Coronary artery (tissue), 2 donors: Measurements from ENCODE around the gene NCOA1.

ENCODE experiments used
- DNase-seq: peaks from one replicate; pipeline ENCODE4 v3.0.0-alpha.2; 2017; ENCODE audit warnings: low spot score
- H3K27ac ChIP-seq, 2 donors: fragments of 200-600 bp; sonication (generic); one replicate each; pipeline ENCODE4 v1.5.1; 2016 to 2019
- H3K4me3 ChIP-seq: fragments of 200-600 bp; sonication (generic); 2 replicates; pipeline ENCODE4 v1.5.1; 2016; ENCODE audit warnings: mild to moderate bottlenecking, moderate library complexity
- TF ChIP-seq, protein P1 (sequence below): fragments of 200-600 bp; sonication (generic); IDR thresholded peaks from one replicate; pipeline ENCODE4 v1.5.1; 2019; ENCODE audit warnings: antibody characterized with exemption

Gene NCOA1

DNA sequence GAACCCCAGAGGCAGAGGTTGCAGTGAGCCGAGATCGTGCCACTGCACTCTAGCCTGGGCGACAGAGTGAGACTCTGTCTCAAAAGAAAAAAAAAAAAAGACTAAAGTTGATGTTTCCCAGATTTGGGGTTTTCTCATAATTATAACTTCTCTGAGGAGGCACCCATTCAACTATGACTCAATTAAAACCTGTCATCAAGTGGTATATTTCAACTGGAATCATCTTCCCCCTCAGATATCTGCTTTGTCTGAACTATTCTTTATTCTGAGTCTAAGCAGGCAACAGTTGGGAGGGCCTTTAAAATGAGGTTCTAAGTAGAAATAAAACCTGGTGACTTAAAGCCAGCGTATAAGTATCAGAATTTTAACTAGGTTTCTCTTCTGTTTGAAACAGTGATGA lies 213.6 kb downstream of the NCOA1 start:
- H3K27ac ChIP-seq = no peak overlapping the region
- TF ChIP-seq, protein P1, sequence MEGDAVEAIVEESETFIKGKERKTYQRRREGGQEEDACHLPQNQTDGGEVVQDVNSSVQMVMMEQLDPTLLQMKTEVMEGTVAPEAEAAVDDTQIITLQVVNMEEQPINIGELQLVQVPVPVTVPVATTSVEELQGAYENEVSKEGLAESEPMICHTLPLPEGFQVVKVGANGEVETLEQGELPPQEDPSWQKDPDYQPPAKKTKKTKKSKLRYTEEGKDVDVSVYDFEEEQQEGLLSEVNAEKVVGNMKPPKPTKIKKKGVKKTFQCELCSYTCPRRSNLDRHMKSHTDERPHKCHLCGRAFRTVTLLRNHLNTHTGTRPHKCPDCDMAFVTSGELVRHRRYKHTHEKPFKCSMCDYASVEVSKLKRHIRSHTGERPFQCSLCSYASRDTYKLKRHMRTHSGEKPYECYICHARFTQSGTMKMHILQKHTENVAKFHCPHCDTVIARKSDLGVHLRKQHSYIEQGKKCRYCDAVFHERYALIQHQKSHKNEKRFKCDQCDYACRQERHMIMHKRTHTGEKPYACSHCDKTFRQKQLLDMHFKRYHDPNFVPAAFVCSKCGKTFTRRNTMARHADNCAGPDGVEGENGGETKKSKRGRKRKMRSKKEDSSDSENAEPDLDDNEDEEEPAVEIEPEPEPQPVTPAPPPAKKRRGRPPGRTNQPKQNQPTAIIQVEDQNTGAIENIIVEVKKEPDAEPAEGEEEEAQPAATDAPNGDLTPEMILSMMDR = no peak
- no peak for DNase-seq
- H3K4me3 ChIP-seq = no peak overlapping the region

DNA sequence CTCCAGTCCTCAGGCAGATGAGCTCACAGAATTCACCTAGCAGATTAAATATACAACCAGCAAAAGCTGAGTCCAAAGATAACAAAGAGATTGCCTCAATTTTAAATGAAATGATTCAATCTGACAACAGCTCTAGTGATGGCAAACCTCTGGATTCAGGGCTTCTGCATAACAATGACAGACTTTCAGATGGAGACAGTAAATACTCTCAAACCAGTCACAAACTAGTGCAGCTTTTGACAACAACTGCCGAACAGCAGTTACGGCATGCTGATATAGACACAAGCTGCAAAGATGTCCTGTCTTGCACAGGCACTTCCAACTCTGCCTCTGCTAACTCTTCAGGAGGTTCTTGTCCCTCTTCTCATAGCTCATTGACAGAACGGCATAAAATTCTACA lies 216.1 kb downstream of the NCOA1 start:
- Histone ChIP-seq H3K27ac (no peak overlapping the region), H3K4me3 (no peak overlapping the region)
- TF ChIP-seq, protein P1 = no peak
- DNase-seq = no peak

DNA sequence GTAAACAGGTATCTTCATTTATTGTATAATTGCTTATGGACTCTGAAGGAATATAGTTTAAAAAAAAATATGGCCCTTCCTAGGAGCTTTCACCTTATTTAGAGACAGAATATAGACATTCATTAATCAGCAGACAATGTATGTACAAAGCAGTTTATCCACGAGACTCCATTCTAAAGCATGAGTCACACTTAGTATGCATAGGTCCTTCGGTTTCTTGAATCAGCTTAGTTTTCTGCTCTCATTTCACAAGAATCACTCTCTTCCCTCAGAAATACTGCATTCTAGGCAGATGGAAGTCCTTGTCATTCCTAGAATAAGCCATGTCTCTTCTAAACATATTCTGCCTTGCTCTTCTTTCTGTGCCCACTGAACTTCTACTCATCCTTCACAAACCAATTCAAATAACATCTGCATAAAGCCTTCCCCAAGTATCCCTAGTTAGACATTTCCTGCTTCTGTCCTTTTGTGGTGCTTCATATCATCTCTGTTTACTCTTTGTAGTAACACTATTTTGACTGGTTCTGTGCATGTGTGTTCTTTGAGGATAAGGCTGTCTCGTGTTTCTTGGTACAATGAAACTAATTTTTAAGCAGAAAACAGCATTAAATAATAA lies 217.6 kb downstream of the NCOA1 start:
- DNase-seq = no peak
- TF ChIP-seq, protein P1 = no peak
- Histone ChIP-seq H3K27ac (no peak overlapping the region), H3K4me3 (no peak overlapping the region)

DNA sequence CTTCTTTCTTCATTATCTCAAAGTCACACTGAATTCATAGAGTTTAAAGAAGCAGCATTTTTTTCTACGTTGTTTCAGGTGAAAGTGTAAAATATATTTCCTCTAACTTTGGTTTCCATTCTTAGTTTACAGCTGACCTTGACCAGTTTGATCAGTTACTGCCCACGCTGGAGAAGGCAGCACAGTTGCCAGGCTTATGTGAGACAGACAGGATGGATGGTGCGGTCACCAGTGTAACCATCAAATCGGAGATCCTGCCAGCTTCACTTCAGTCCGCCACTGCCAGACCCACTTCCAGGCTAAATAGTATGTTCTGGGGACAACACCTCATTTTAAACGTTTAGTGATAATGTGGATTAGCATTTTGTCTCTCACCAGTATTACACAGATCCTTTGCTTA lies 219.8 kb downstream of the NCOA1 start:
- Histone ChIP-seq H3K4me3 (no peak overlapping the region), H3K27ac (no peak overlapping the region)
- TF ChIP-seq, protein P1 = no peak
- no peak for DNase-seq

DNA sequence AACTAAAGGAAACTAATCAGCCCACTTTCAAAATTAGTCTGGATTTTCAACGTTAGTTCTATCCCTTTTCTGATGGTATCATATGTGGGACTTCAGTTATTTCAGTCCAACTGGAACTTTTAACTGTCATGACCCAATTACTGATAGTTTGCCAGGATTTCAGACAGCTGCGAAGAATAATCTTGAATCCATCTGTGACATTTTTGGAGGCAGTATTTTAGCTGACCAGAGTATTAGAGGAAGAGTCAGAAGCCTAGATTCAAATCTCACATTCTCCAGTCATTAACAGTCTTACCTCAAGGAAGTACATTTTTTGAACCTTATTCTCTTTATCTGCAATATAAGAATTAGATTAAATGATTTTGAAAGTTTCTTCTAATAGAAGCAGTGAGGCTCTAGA lies 220.8 kb downstream of the NCOA1 start:
- no peak for DNase-seq
- no peak overlapping the region for H3K4me3 ChIP-seq
- no peak overlapping the region for H3K27ac ChIP-seq
- TF ChIP-seq, protein P1 = no peak

DNA sequence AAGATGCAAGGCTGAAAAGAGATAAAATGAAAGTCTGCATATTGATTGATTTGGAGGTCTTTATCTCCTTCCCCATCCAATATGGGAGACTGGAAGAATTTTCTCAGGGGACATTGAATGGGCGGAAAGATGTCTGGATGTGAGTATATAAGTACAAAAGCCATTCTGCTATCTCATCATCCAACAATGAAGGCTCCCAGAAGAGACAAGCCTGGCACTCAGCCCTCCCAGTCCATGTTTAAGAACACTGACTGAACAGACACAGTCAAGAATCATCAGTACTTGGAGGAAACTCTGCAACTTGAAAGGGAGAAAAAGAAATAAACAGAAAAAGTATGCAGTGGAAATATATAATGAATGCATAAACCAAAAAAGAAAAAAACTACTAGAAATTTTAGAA lies 221.2 kb downstream of the NCOA1 start:
- TF ChIP-seq, protein P1 = no peak
- no peak for DNase-seq
- Histone ChIP-seq H3K27ac (no peak overlapping the region), H3K4me3 (no peak overlapping the region)

DNA sequence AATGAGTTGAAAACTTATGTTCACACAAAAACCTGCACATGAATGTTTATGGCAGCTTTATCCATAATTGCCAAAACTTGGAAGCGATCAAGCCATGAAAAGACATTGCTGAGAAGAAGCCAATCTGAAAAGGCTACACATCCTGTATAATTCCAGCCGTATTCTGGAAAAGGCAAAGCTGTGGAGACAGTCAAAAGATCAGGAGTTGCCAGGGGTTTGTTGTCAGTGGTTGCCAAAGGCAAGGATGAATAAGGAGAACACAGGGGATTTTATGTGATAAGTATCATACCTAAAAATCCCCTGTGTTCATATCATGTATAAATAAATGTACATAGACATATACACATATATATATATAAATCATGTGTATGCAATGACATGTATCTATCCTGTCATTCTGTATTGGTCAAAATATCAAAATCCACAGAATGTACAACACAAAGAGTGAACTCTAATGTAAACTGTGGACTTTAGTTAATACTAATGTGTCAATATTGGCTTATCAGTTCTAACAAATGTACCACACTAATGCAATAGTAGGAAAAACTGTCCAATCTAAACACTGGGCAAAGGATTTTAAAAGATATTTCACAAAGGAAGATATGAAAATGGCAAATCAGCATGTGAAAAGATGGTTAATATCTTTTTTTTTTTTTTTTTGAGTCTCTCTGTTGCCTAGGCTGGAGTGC lies 226.4 kb downstream of the NCOA1 start:
- TF ChIP-seq, protein P1 = no peak
- Histone ChIP-seq H3K27ac (no peak overlapping the region), H3K4me3 (no peak overlapping the region)
- DNase-seq = no peak
